Neuron (in vitro differentiated cells): ENCODE measurements around the gene GCDH.
"Not testable (repeated sequence)": the region's sequence is repeated elsewhere in the genome, so short reads cannot be mapped to it uniquely, and the experiment has no call there.

Source experiments
- H2AFZ ChIP-seq: one replicate; pipeline ENCODE4 v1.6.1; 2013; ENCODE audit warnings: low read depth, mild to moderate bottlenecking, inconsistent platforms, low read length, moderate library complexity
- H3K27me3 ChIP-seq: one replicate; pipeline ENCODE4 v1.6.1; 2013; ENCODE audit warnings: low read length; ENCODE audit not compliant: insufficient read depth
- H3K36me3 ChIP-seq: one replicate; pipeline ENCODE4 v1.6.1; 2013; ENCODE audit warnings: low read length; ENCODE audit not compliant: insufficient read depth
- H3K4me1 ChIP-seq: one replicate; pipeline ENCODE4 v1.6.1; 2013; ENCODE audit warnings: low read length; ENCODE audit not compliant: insufficient read depth
- H3K4me3 ChIP-seq: 2 replicates; pipeline ENCODE4 v1.5.1; 2013; ENCODE audit warnings: mild to moderate bottlenecking, low read length, moderate library complexity
- H3K9me3 ChIP-seq: one replicate; pipeline ENCODE4 v1.6.1; 2013; ENCODE audit warnings: low read length

Gene GCDH

DNA sequence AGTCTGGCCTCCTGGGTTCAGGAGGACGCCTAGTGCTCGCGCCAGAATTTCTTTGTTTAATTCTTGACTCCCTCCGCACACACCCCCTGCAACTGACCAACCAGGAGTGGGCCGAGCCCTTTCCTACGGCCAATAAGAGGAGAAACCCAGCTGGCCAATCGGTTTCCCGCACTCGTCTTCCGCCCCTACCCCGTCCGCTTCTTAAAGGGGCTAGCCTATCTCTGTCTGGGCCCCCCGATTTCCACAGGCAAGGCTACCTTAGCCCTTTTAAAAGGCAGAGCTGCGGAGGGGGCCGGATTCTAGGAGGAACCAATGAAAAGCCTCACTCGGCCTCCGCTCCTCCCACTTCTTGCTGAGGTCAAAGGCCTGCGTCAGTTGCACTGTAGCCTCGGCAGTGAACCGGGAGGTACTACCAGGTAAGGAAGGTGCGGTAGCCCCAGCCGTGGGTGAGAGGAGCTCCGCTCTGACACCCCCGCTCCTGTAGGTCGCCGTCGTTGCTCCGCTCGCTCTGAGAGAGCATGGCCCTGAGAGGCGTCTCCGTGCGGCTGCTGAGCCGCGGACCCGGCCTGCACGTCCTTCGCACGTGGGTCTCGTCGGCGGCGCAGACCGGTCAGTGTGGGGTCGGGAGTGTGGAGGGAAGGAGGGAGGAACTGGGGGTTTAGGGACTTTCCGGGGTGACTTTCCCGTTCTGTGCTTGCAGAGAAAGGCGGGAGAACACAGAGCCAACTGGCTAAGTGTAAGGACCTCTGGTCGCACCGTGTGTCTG is at the start of gene GCDH:
GCDH (plus strand) TSS at position 374 of the 766 bp plus-strand sequence; CDS start at position 519, 145 bp downstream.
- Histone ChIP-seq H3K27me3 (peaks cover 23% of the 10 kb centered on the region), H2AFZ (peak within 1 kb of the TSS; percentile 43), H3K4me1 (peaks cover 8% of the 10 kb centered on the region), H3K4me3 (peak within 1 kb of the TSS; percentile 64), H3K9me3 (no peaks in the 10 kb centered on the region), H3K36me3 (peaks cover 16% of the 10 kb centered on the region)

- H3K9me3 ChIP-seq = no peaks in the 10 kb centered on the region
- H3K36me3 ChIP-seq = peaks cover 2% of the 10 kb centered on the region
- H2AFZ ChIP-seq = no peak overlapping the region
- H3K4me1 ChIP-seq = peaks cover 12% of the 10 kb centered on the region
- no peak overlapping the region for H3K4me3 ChIP-seq
- no peaks in the 10 kb centered on the region for H3K27me3 ChIP-seq
These were observed 48.4 kb upstream of the GCDH start for GRCh38 chr19:12842511-12842910.

DNA sequence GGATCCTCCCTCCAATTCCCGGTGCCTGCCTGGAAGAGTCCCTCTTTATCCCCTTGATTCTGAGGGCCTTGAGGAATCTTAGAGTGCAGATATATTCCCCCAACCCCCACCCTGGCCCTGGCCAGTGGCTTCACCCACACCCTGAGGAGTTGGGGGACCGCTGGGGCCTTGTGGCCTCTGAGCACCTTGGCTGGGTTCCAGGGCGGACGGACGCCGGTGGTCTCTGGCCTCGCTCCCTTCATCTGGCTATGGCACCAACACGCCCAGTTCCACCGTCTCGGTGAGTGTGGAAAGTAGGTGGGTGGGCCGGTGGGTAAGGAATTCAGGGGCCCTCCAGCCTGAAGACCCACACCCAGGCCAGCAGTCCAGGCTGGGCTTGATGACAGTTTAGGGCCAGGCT is 47.6 kb upstream of the GCDH start:
- Histone ChIP-seq H3K36me3 (peaks cover 7% of the 10 kb centered on the region), H3K4me3 (no peak overlapping the region), H3K4me1 (peaks cover 8% of the 10 kb centered on the region), H3K9me3 (no peaks in the 10 kb centered on the region), H2AFZ (no peak overlapping the region), H3K27me3 (no peaks in the 10 kb centered on the region)

DNA sequence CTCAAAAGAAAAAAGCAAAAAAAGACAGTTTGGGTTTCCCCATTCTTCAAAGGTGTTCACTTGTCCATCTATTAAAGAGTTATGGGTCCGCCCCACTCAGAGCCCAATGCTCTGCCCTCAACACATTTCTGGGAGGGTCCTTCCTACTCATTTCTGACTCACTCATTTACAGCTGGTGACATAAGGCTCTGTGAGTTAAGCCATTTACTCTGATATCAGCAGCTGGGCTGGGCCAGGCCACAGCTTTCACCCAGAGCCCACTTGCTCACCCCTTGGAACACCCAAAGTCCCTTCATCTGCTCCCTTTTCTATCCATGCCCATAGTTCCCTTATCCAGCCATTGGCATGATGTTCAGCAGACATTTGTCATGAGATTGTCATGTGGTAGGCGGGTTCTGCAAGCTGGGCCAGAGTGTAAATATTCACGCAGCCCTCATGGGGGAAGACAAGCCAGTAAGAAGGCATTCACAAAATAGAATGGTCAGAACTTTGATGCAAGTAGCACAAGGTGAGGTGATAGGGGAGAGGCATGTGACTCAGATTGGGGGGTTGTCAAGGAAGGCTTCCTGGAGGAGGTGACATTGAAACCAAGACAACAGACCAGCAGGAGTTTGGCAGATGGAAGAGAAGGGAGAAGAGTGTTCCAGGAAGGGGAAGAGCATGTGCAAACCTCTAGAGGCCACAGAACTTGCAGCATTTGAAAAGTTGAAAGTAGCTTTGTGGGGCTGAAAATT is 46.8 kb upstream of the GCDH start:
- H3K36me3 ChIP-seq = peaks cover 7% of the 10 kb centered on the region
- peaks cover 4% of the 10 kb centered on the region for H3K4me1 ChIP-seq
- no peaks in the 10 kb centered on the region for H3K27me3 ChIP-seq
- H3K9me3 ChIP-seq = no peaks in the 10 kb centered on the region
- no peak overlapping the region for H2AFZ ChIP-seq
- H3K4me3 ChIP-seq = no peak overlapping the region

GRCh38 chr19:12846613-12847012 is 44.3 kb upstream of the GCDH start:
- H3K36me3 ChIP-seq, H3K9me3 ChIP-seq, H2AFZ ChIP-seq, H3K4me3 ChIP-seq, H3K27me3 ChIP-seq, H3K4me1 ChIP-seq: not testable (repeated sequence)

DNA sequence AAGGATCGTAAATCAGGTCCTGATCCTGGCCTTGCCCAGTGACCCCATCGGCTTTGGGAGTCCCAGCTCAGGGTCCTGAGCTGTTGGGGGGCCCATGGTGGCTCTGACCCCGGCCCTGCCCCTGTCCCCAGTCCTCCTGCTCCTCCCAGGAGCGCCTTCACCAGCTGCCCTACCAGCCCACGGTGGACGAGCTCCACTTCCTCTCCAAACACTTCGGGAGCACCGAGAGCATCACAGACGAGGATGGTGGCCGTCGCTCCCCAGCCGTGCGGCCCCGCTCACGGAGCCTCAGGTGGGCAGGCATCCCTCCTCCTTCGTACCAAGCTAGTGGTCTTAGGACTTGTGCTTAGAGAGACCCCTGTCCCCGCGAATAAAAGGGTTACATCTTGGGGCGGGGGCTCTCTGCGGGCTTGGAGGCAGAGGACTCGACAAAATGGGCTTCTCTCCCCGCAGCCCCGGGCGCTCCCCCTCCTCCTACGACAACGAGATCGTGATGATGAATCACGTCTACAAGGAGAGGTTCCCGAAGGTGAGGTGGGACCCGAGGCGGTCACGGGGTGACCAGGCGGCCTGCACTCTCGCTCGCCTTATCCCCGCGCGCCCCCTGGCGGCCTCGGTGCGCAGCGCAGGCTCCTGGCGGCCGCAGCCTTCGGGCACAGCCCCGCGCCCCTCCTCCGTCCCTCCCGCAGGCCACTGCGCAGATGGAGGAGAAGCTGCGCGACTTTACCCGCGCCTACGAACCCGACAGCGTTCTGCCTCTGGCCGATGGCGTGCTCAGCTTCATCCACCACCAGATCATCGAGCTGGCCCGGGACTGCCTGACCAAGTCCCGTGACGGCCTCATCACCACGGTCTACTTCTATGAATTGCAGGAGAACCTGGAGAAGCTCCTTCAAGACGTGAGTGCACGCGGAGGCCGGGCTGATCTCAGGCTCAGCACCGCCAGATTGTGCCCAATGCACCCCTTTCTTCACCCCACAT is 43.5 kb upstream of the GCDH start:
- no peak overlapping the region for H3K4me3 ChIP-seq
- no peak overlapping the region for H2AFZ ChIP-seq
- H3K9me3 ChIP-seq = no peaks in the 10 kb centered on the region
- H3K36me3 ChIP-seq = peaks cover 14% of the 10 kb centered on the region
- H3K27me3 ChIP-seq = no peaks in the 10 kb centered on the region
- no peaks in the 10 kb centered on the region for H3K4me1 ChIP-seq

- H3K9me3 ChIP-seq = no peaks in the 10 kb centered on the region
- H3K4me1 ChIP-seq = no peaks in the 10 kb centered on the region
- H2AFZ ChIP-seq = no peak overlapping the region
These were observed 34.3 kb upstream of the GCDH start for GRCh38 chr19:12856653-12857052.

GRCh38 chr19:12858041-12858928 is 32.7 kb upstream of the GCDH start:
- H2AFZ ChIP-seq = no peak overlapping the region
- H3K4me1 ChIP-seq = no peaks in the 10 kb centered on the region
- H3K27me3 ChIP-seq = no peaks in the 10 kb centered on the region
- no peaks in the 10 kb centered on the region for H3K9me3 ChIP-seq
- H3K4me3 ChIP-seq = no peak overlapping the region
- peaks cover 5% of the 10 kb centered on the region for H3K36me3 ChIP-seq

More at GRCh38 chr19:12856653-12857052, 34.3 kb upstream of the GCDH start:
- Histone ChIP-seq H3K4me3 (no peak overlapping the region), H3K27me3 (no peaks in the 10 kb centered on the region), H3K36me3 (peaks cover 14% of the 10 kb centered on the region)

DNA sequence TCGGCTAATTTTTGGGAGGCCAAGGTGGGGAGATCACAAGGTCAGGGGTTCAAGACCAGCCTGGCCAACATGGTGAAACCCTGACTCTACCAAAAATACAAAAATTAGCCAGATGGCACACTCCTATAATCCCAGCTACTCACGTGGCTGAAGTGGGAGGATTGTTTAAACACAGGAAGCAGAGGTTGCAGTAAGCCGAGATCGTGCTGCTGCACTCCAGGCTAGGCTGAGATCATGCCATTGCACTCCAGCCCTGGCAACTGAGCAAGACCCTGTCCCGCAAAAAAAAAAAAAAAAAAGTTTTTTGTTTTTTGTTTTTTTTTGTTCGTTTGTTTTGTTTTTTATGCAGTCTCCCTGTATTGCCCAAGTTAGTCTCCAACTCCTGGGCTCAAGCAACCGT is 31.4 kb upstream of the GCDH start:
- Histone ChIP-seq H3K4me1 (no peaks in the 10 kb centered on the region), H3K36me3 (peaks cover 5% of the 10 kb centered on the region), H3K27me3 (no peaks in the 10 kb centered on the region), H3K4me3 (no peak overlapping the region), H3K9me3 (no peaks in the 10 kb centered on the region), H2AFZ (no peak overlapping the region)

- H3K4me1 ChIP-seq = no peaks in the 10 kb centered on the region
- no peaks in the 10 kb centered on the region for H3K9me3 ChIP-seq
- no peaks in the 10 kb centered on the region for H3K27me3 ChIP-seq
- no peak overlapping the region for H3K4me3 ChIP-seq
- no peak overlapping the region for H2AFZ ChIP-seq
- peaks cover 9% of the 10 kb centered on the region for H3K36me3 ChIP-seq
These were observed 26.8 kb upstream of the GCDH start for GRCh38 chr19:12864143-12864542.

DNA sequence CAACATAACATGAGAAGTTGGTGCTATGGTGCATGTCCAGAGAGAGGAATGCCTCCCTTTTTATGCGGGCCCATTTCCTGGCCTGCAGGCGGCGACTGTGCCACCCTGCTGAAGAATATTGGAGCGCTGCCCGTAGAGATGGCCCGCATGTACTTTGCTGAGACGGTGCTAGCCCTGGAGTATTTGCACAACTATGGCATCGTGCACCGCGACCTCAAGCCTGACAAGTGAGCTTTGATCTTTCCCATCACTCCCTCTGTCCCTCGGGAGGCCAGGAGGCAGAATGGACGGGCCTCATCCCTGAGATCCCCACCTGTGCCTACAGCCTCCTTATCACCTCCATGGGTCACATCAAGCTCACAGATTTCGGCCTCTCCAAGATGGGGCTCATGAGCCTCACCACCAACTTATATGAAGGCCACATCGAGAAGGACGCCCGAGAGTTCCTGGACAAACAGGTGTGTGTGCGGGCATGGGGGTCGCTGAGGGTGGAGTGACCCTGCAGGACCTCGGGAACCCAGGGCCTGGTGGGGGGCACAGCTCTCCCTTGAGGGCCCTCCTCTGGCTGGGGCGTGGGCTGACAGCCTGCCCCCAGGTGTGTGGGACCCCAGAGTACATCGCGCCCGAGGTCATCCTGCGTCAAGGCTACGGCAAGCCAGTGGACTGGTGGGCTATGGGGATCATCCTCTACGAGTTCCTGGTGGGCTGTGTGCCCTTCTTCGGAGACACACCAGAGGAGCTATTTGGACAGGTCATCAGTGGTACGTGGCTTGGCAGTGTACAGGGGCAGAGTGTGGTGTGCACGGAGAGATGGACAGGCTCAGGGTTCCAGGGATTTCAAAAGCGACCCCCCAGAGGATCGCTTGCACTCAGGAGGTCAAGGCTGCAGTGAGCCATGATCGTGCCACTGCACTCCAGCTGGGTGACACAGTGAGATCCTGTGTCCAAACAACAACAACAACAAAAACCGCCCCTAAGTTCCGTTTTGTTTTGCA is 25.9 kb upstream of the GCDH start:
- H3K4me3 ChIP-seq = no peak overlapping the region
- peaks cover 11% of the 10 kb centered on the region for H3K36me3 ChIP-seq
- H2AFZ ChIP-seq = no peak overlapping the region
- H3K9me3 ChIP-seq = no peaks in the 10 kb centered on the region
- no peaks in the 10 kb centered on the region for H3K27me3 ChIP-seq
- no peaks in the 10 kb centered on the region for H3K4me1 ChIP-seq
